ENCODE data around the gene SLCO3A1.
"Not testable (repeated sequence)": the region's sequence is repeated elsewhere in the genome, so short reads cannot be mapped to it uniquely, and the experiment has no call there.

SLCO3A1 gene

GRCh38 chr15:92196342-92196741 is 342.8 kb downstream of the SLCO3A1 start:
- Histone ChIP-seq H3K27ac (ENCODE audit: low read depth in 2 of 2, low read length in 2 of 2) (no peak overlapping the region), H3K4me3 (ENCODE audit: low read length in 2 of 2) (no peak overlapping the region)

GRCh38 chr15:92197746-92198145 is 344.2 kb downstream of the SLCO3A1 start:
- no peaks in the 10 kb centered on the region for H3K4me1 ChIP-seq (ENCODE audit: control insufficient read depth in 2 of 2, insufficient read depth in 2 of 2, low read length in 2 of 2)
- no peak overlapping the region for H3K27ac ChIP-seq (ENCODE audit: low read depth in 2 of 2, low read length in 2 of 2)
- H3K36me3 ChIP-seq (ENCODE audit: control insufficient read depth in 2 of 2, insufficient read depth in 2 of 2, low read length in 2 of 2), result no peaks in the 10 kb centered on the region
- H3K4me3 ChIP-seq (ENCODE audit: low read length in 2 of 2), result no peak overlapping the region
- no peak overlapping the region for H3K9ac ChIP-seq (ENCODE audit: low read depth in 1 of 2, low read length in 2 of 2)
- no peaks in the 10 kb centered on the region for H3K9me3 ChIP-seq (ENCODE audit: control insufficient read depth in 2 of 2, low read length in 2 of 2)
- no peaks in the 10 kb centered on the region for H3K27me3 ChIP-seq (ENCODE audit: control insufficient read depth in 2 of 2, insufficient read depth in 2 of 2, low read length in 2 of 2)

More at GRCh38 chr15:92196342-92196741, 342.8 kb downstream of the SLCO3A1 start:
- Histone ChIP-seq H3K9ac (ENCODE audit: low read depth in 1 of 2, low read length in 2 of 2) (no peak overlapping the region), H3K27me3 (ENCODE audit: control insufficient read depth in 2 of 2, insufficient read depth in 2 of 2, low read length in 2 of 2) (no peaks in the 10 kb centered on the region), H3K36me3 (ENCODE audit: control insufficient read depth in 2 of 2, insufficient read depth in 2 of 2, low read length in 2 of 2) (no peaks in the 10 kb centered on the region), H3K4me1 (ENCODE audit: control insufficient read depth in 2 of 2, insufficient read depth in 2 of 2, low read length in 2 of 2) (no peaks in the 10 kb centered on the region), H3K9me3 (ENCODE audit: control insufficient read depth in 2 of 2, low read length in 2 of 2) (no peaks in the 10 kb centered on the region)

DNA sequence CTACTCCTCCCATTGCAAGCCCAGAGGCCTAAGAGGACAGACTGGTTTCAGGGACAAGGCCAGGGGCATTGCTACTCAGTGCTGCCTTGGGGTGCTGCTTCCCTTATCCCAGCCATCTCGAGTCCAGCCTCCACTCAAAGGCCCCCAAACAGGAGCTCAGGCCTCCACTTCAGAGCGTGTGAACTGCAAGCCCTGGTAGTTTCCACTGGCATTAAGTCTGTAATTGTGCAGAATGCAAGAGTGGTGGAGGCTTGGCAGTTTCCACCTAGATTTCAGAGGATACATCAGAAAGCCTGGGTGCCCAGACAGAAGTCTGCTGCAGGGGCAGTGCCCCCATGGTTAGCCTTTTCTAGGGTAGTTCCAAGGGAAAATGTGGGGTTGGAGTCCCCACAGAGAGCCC is 347.4 kb downstream of the SLCO3A1 start:
- no peak overlapping the region for H3K9ac ChIP-seq (ENCODE audit: low read depth in 1 of 2, low read length in 2 of 2)
- no peaks in the 10 kb centered on the region for H3K9me3 ChIP-seq (ENCODE audit: control insufficient read depth in 2 of 2, low read length in 2 of 2)
- no peak overlapping the region for H3K27ac ChIP-seq (ENCODE audit: low read depth in 2 of 2, low read length in 2 of 2)
- no peaks in the 10 kb centered on the region for H3K36me3 ChIP-seq (ENCODE audit: control insufficient read depth in 2 of 2, insufficient read depth in 2 of 2, low read length in 2 of 2)
- H3K4me1 ChIP-seq (ENCODE audit: control insufficient read depth in 2 of 2, insufficient read depth in 2 of 2, low read length in 2 of 2), result no peaks in the 10 kb centered on the region
- no peaks in the 10 kb centered on the region for H3K27me3 ChIP-seq (ENCODE audit: control insufficient read depth in 2 of 2, insufficient read depth in 2 of 2, low read length in 2 of 2)
- H3K4me3 ChIP-seq (ENCODE audit: low read length in 2 of 2), result no peak overlapping the region

DNA sequence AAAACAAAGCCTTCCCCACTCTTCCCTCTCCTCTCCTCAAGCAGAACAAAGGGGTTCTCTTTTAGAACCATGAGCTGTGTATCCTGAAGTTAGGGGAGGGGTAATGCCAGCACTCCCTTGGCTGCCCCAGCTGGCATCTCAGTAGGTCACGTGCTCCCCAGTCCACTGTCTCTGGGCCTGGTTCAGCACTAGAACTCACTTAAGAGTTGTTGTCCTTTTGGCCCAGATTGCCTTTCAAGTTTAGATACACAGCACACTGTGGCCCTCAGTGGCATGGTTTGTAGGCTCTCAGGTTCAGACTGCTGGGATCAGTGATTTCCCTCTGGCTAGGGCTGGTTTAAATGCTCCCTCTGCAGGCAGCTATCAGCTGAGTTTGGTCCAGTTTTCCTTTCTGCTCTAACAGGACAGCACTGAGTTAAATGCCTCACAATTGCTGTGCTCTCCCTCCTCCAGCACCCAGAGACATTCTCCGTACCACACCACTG is 351.8 kb downstream of the SLCO3A1 start:
- Histone ChIP-seq H3K36me3 (ENCODE audit: control insufficient read depth in 2 of 2, insufficient read depth in 2 of 2, low read length in 2 of 2) (no peaks in the 10 kb centered on the region), H3K4me1 (ENCODE audit: control insufficient read depth in 2 of 2, insufficient read depth in 2 of 2, low read length in 2 of 2) (no peaks in the 10 kb centered on the region), H3K9ac (ENCODE audit: low read depth in 1 of 2, low read length in 2 of 2) (no peak overlapping the region), H3K27me3 (ENCODE audit: control insufficient read depth in 2 of 2, insufficient read depth in 2 of 2, low read length in 2 of 2) (no peaks in the 10 kb centered on the region), H3K4me3 (ENCODE audit: low read length in 2 of 2) (no peak overlapping the region), H3K27ac (ENCODE audit: low read depth in 2 of 2, low read length in 2 of 2) (no peak overlapping the region), H3K9me3 (ENCODE audit: control insufficient read depth in 2 of 2, low read length in 2 of 2) (no peaks in the 10 kb centered on the region)

GRCh38 chr15:92207601-92208000 is 354.1 kb downstream of the SLCO3A1 start:
- H3K4me1 ChIP-seq (ENCODE audit: control insufficient read depth in 2 of 2, insufficient read depth in 2 of 2, low read length in 2 of 2); H3K9me3 ChIP-seq (ENCODE audit: control insufficient read depth in 2 of 2, low read length in 2 of 2): not testable (repeated sequence)

More at GRCh38 chr15:92207601-92208000, 354.1 kb downstream of the SLCO3A1 start:
- H3K4me3 ChIP-seq (ENCODE audit: low read length in 2 of 2); H3K36me3 ChIP-seq (ENCODE audit: control insufficient read depth in 2 of 2, insufficient read depth in 2 of 2, low read length in 2 of 2); H3K27ac ChIP-seq (ENCODE audit: low read depth in 2 of 2, low read length in 2 of 2); H3K27me3 ChIP-seq (ENCODE audit: control insufficient read depth in 2 of 2, insufficient read depth in 2 of 2, low read length in 2 of 2); H3K9ac ChIP-seq (ENCODE audit: low read depth in 1 of 2, low read length in 2 of 2): not testable (repeated sequence)

All from mucosa of rectum (tissue), 2 donors.